ENCODE results near the gene LRRC8D. TPM values are rescaled to one million over a fixed set of nuclear protein-coding genes. Genes with fewer than 3 reads are reported as not detected.

The LRRC8D gene
- total RNA-seq, 1 donor from 2014 or later = 42.1 TPM

DNA sequence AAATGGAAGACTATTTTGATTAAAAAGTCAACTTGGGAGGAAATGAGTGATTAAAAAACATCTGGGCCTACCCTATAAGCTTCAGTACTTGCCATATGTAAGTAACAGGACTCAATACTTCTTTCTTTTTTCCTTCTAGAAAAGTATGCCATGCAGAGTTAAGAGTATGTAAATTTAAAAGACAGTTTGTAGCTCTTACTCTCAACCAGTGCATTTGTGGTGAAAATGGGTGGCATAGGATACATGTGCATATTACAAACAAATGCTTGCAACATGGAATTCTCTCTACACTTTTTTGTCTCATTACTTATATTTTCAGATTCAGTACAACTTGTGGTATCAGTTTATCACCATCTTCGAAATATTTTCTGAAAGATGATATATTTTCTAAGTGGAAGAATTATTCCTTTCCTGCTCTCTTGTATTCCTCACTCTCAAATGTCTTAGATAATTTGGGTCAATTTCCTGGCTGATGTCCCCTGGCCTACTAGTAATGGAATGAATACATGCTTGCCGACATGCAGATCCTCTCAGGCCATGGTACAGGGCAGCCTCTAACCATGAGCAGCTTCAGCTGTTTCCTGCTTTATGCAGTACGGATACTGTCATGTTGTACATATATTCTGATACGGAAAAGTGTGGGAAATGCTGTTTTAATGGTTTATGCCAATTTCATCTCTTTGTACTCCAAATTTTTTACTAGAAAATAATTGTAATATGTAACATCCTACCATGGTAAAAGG is 92.7 kb downstream of the LRRC8D start:
- TF ChIP-seq, protein P1, sequence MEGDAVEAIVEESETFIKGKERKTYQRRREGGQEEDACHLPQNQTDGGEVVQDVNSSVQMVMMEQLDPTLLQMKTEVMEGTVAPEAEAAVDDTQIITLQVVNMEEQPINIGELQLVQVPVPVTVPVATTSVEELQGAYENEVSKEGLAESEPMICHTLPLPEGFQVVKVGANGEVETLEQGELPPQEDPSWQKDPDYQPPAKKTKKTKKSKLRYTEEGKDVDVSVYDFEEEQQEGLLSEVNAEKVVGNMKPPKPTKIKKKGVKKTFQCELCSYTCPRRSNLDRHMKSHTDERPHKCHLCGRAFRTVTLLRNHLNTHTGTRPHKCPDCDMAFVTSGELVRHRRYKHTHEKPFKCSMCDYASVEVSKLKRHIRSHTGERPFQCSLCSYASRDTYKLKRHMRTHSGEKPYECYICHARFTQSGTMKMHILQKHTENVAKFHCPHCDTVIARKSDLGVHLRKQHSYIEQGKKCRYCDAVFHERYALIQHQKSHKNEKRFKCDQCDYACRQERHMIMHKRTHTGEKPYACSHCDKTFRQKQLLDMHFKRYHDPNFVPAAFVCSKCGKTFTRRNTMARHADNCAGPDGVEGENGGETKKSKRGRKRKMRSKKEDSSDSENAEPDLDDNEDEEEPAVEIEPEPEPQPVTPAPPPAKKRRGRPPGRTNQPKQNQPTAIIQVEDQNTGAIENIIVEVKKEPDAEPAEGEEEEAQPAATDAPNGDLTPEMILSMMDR (IDR thresholded peaks at IDR 0.05; ENCODE audit: unreplicated experiment) = no peak
- Mint-ChIP-seq H3K4me1 (ENCODE audit: low read depth) (peaks cover 33% of the 10 kb centered on the region), H3K9me3 (ENCODE audit: low read depth) (no peaks in the 10 kb centered on the region), H3K4me3 (ENCODE audit: low read depth) (no peak overlapping the region), H3K36me3 (ENCODE audit: insufficient read depth) (peaks cover 2% of the 10 kb centered on the region), H3K27ac (peak overlapping the region; percentile 62), H3K27me3 (no peaks in the 10 kb centered on the region)
- DNase-seq (ENCODE audit: low spot score, unreplicated experiment) = no peak

DNA sequence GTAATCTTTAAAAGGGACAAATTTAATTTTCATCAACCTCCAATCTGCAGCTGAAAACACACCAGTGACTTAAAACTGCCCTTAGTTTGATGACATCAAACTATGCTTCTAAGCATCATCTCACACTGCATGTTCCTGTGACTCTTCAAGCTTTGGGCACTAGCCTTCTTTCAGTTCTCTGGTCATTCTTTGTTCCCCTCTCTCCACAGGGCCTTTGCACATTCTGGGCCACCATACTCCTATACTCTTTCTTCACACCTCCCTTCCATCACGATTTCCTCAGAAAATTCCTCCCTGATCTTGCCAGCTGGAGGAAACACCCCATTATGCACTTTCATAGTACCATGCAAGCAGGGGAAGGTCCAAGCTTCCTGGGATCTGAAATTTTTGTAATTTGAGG is 96.5 kb downstream of the LRRC8D start:
- Mint-ChIP-seq H3K4me1 (ENCODE audit: low read depth) (peaks cover 20% of the 10 kb centered on the region), H3K27ac (no peak overlapping the region), H3K4me3 (ENCODE audit: low read depth) (no peak overlapping the region)

DNA sequence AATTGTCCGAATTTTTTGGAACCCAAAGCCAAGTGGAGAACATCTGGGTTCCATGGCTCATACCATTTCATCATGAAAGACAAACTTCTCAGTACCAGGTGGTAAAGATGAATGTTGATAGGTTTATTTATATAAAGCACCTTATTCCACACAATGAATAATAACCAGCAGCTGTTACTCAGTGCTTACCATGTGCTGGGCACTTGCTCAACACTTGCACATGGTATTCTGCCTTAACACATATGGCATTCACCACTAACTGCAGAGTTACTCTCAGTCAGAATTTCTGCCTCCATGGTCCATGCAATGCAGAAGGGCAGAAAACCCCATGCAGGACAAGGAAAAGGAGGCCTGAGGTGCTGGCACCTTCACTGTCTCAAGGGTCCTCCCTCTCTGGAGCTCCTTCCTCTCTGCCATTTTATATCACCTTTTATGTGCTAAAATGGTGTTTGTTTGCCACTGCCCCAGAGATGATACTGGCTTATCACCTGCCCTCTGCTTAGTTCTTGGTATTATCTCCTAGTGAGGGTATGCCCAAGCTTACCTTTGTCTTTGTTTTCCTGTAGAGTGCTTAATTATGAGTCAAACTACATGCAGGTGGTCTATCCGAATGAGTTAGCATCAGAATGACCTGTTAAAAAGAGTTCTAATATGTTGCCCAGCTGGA is 97.4 kb downstream of the LRRC8D start:
- Mint-ChIP-seq H3K4me3 (ENCODE audit: low read depth) (no peak overlapping the region), H3K27me3 (no peaks in the 10 kb centered on the region), H3K36me3 (ENCODE audit: insufficient read depth) (peaks cover 7% of the 10 kb centered on the region), H3K9me3 (ENCODE audit: low read depth) (peaks cover under 1% of the 10 kb centered on the region), H3K27ac (no peak overlapping the region), H3K4me1 (ENCODE audit: low read depth) (peaks cover 20% of the 10 kb centered on the region)
- TF ChIP-seq, protein P1 (IDR thresholded peaks at IDR 0.05; ENCODE audit: unreplicated experiment) = no peak
- no peak for DNase-seq (ENCODE audit: low spot score, unreplicated experiment)

More for the DNA sequence above, 96.5 kb downstream of the LRRC8D start:
- no peak for DNase-seq (ENCODE audit: low spot score, unreplicated experiment)
- H3K9me3 Mint-ChIP-seq (ENCODE audit: low read depth) = no peaks in the 10 kb centered on the region
- H3K27me3 Mint-ChIP-seq = no peaks in the 10 kb centered on the region
- TF ChIP-seq, protein P1 (IDR thresholded peaks at IDR 0.05; ENCODE audit: unreplicated experiment) = no peak
- peaks cover 6% of the 10 kb centered on the region for H3K36me3 Mint-ChIP-seq (ENCODE audit: insufficient read depth)

DNA sequence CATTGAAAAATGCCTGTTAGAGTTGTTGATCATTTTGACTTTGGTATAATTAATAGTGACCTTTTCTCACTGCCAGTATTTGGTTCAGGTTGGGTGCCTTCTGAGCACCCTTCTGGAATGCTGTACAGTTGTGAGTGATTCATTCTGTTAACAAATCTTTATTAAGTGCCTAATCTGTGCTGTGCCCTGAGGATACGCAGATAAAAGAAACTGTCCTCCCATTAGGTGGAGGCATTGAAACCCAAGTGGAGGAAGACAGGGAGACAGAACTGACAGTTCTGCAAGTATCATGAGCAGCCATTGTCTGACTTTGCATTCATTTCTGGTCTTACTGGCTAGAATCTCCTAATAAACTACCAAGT is 97.9 kb downstream of the LRRC8D start:
- Mint-ChIP-seq H3K4me3 (ENCODE audit: low read depth) (no peak overlapping the region), H3K4me1 (ENCODE audit: low read depth) (peaks cover 20% of the 10 kb centered on the region), H3K36me3 (ENCODE audit: insufficient read depth) (peaks cover 13% of the 10 kb centered on the region), H3K27me3 (no peaks in the 10 kb centered on the region), H3K27ac (peak overlapping the region; percentile 35), H3K9me3 (ENCODE audit: low read depth) (peaks cover 6% of the 10 kb centered on the region)
- no peak for DNase-seq (ENCODE audit: low spot score, unreplicated experiment)
- TF ChIP-seq, protein P1 (IDR thresholded peaks at IDR 0.05; ENCODE audit: unreplicated experiment) = no peak

DNA sequence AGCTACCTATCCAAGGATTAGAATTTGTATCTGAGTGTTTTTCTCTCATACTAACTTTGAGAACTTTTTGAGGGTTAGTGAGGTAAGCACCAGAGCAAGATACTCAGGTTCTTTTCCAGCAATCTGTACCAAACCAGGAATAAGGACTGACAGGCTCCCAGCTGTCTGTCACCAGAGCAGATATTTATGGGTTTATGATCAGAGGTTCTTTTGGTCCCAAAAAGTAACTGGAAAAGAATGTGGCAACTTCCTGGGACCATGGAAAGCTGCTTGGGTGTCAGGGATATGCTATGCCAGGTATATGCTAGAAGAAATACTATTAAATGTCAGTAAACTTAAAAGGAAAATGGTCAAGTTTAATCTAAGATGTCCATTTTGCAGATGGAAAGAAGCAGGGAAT is 98.3 kb downstream of the LRRC8D start:
- Mint-ChIP-seq H3K4me1 (ENCODE audit: low read depth) (peaks cover 20% of the 10 kb centered on the region), H3K27ac (no peak overlapping the region), H3K36me3 (ENCODE audit: insufficient read depth) (peaks cover 15% of the 10 kb centered on the region), H3K9me3 (ENCODE audit: low read depth) (peaks cover 9% of the 10 kb centered on the region), H3K4me3 (ENCODE audit: low read depth) (no peak overlapping the region), H3K27me3 (no peaks in the 10 kb centered on the region)
- no peak for DNase-seq (ENCODE audit: low spot score, unreplicated experiment)
- TF ChIP-seq, protein P1 (IDR thresholded peaks at IDR 0.05; ENCODE audit: unreplicated experiment) = no peak

Measured in progenitor cell of endocrine pancreas (in vitro differentiated cells).